ENCODE measurements around the gene HES5.

HES5 gene

DNA sequence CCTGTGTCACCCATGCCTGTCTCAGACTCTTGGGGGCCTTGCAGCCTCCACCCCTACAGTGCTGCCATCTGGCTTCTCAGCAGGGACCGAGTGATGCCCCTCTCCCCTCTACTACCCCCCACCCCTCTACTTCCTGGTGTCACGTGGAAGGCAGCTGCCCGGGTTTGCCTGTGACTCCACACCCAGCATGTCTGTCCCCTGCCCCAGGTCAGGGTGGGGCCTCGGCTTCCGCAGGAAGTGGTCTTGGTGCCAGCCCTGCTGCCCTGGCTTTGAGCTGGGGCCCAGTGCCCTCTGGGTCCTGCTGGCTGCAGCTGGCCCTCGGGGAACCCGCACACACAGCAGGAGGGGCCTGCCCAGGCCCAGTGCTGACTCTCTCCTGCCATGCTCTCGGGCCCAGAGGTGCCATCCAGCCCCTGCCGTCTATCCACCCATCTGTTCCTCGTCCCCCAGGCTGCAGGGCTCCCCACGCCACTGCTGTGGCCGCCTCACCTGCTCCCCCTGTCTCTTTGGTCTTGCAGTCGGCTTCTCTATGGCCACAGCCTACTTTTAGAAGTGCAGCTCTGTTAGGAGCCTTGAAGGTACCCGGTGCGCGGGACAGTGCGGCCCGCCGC lies 30.0 kb downstream of the HES5 start:
- no peak for DNase-seq (ENCODE audit: low read depth in 2 of 2)

DNA sequence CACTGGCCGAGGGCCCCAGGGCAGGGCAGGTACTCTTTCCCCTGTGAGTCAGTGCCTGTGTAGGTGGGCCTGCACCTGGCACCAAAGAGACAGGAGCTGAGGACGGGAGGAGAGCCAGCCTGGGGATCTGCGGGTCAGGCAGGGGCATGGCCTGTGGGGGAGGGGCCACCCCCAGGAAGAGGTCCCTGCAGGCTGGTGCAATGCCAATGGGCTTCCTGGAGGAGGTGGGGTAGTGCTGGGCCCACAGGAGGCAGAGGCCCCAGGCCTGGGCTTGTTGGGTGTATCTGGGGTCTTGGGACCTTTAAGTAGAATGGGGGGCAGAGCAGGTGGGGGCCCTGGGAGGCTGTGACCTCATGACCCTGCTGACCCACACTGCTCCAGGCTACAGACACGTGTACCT lies 30.8 kb downstream of the HES5 start:
- DNase-seq (ENCODE audit: low read depth in 2 of 2): no peak

DNA sequence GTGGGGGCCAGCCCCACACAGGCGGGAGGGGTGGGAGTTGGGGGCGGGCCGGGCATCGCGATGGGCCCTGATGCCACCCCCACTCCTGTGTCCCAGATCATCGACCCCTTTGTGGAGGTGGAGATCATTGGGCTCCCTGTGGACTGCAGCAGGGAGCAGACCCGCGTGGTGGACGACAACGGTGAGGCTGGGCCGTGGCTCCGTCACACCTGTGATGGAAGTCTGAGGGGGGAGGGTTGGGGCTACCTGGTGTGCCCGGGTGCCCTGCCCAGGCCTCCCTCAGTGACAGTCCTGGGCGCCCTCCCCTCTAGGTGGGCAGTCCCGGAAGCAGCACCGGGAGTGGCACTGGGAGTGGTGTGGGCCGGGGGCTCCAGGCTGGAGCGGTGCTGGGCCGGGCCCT lies 31.4 kb downstream of the HES5 start:
- DNase-seq (ENCODE audit: low read depth in 2 of 2): no peak

GRCh38 chr1:2497891-2498290 lies 32.2 kb downstream of the HES5 start:
- DNase-seq (ENCODE audit: low read depth in 2 of 2): no peak

GRCh38 chr1:2496746-2497145 lies 33.3 kb downstream of the HES5 start:
- no peak for DNase-seq (ENCODE audit: low read depth in 2 of 2)

- DNase-seq (ENCODE audit: low read depth in 2 of 2): no peak
These were observed 33.9 kb downstream of the HES5 start for GRCh38 chr1:2496087-2496622.

DNA sequence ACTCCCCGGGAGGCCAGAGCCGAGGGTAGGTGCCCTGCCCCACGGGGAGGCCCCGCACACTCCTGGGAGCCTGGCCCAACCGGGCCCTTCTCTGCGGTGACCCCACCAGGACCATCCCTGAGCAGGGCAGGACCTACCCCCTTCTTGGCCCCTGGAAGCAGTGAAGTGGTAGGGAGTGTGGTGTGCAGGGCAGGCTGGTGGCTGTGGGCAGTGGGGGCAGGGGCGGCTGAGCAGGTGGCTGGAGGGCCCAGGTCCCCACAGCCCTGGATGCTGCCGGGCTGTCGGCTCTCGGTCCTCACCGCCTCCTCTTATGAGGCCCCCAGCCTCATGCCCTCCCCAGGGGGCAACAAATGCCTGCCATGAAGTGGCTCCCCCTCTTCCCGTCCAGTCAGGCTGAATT lies 34.5 kb downstream of the HES5 start:
- DNase-seq (ENCODE audit: low read depth in 2 of 2): no peak

GRCh38 chr1:2495026-2495425 lies 35.0 kb downstream of the HES5 start:
- DNase-seq (ENCODE audit: low read depth in 2 of 2): no peak

GRCh38 chr1:2494323-2494693 lies 35.8 kb downstream of the HES5 start:
- no peak for DNase-seq (ENCODE audit: low read depth in 2 of 2)

- no peak for DNase-seq (ENCODE audit: low read depth in 2 of 2)
These were observed 36.3 kb downstream of the HES5 start for GRCh38 chr1:2493691-2494322.

GRCh38 chr1:2493218-2493617 lies 36.8 kb downstream of the HES5 start:
- DNase-seq (ENCODE audit: low read depth in 2 of 2): no peak

GRCh38 chr1:2492091-2492490 lies 38.0 kb downstream of the HES5 start:
- no peak for DNase-seq (ENCODE audit: low read depth in 2 of 2)

DNA sequence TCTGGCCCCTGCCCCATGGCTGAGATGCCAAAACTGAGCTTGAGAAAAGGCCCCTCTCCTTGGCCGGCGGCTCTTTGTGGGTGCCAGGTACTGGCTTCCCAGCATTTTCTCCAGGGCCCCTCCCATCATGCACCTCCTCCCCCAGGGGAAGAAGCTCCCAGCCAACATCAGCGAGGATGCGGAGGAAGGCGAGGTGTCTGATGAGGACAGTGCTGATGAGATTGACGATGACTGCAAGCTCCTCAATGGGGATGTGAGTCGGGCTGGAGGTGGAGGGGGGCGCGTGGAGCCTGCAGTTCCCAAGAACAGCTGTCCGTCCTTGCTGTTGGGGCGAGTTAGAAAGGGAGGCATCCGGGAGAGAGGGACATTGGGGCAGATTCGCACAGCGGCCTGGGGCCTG lies 40.4 kb downstream of the HES5 start:
- DNase-seq (ENCODE audit: low read depth in 2 of 2): no peak

DNA sequence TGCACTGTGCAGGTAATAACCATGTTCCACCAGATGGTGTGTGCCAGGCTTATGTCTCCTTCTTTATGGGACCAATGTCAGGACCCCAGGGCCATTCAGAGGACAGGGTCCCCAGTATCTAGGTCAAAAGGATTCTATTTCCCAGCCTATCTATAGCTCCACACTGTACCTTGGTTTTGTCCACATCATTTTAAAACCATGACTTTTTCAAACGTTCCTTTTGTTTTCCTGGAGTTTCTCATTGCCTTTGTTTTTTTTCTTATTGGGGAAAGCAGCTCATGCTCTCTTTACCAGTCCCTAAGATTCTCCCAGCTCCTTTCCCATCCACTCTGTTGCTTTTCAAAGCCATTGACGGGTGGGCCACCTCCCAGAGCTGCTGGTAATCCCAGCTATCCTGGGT lies 41.4 kb downstream of the HES5 start:
- no peak for DNase-seq (ENCODE audit: low read depth in 2 of 2)

DNA sequence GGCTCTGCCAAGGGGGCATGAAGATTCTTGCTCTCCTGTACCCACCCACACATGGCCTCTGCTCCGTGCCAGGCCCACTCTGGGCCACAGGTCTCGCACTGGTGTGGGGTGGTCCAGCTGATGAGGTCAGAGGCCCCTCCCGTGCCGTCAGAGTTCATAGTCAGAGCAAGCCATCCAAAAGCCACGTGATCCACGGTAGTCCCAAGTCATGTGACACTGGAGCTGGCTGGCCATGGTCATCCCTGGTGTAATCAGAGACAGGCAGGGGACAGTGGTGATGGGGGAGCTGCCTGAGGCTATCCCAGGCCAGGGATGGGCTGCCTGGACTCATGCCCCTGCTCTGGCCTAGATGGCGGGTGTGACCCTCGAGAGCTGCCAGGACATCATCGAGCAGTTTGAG lies 43.5 kb downstream of the HES5 start:
- DNase-seq (ENCODE audit: low read depth in 2 of 2): no peak

DNA sequence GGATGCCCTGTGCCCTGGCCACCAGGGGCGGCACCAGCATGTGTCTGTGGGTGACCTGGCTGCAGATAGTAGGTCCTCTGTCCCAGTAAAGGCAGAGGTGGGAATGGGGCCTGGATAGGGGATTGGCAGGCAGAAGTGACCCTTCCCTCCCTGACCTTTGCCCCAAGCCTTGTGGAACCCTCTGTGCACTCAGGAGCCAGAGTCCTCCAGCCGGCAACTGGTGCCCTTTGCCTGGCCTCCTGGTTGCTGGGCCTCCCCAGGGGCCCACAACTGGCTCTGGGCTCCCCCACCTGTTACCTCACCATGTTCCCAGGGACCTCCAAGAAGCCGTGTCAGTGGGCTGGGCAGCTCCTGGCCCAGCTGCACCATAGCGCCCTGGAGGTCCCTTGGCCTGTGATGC lies 44.0 kb downstream of the HES5 start:
- DNase-seq (ENCODE audit: low read depth in 2 of 2): no peak

GRCh38 chr1:2483970-2484369 lies 46.1 kb downstream of the HES5 start:
- no peak for DNase-seq (ENCODE audit: low read depth in 2 of 2)

DNA sequence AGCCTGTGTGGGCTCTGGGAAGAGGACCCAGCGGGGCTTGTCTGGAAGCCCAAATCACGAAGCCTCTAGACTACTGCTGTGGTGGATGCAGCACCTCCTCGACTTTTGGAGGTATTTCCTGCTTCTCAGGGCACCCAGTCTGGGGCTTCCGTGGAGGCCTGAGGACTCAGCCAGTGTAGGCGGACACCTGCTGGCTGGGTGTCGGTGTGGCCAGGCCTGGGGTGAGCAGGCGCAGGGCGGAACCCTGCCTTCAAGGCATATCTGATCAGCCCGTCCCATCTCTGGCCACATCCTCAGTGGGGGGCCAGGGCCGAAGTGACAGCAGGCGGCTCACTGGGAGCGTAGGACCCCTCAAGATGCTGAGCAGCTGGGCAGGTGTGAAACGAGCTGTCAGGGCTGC lies 47.0 kb downstream of the HES5 start:
- no peak for DNase-seq (ENCODE audit: low read depth in 2 of 2)

- DNase-seq (ENCODE audit: low read depth in 2 of 2): no peak
These were observed 47.5 kb downstream of the HES5 start for GRCh38 chr1:2482588-2482987.

GRCh38 chr1:2481885-2482284 lies 48.2 kb downstream of the HES5 start:
- no peak for DNase-seq (ENCODE audit: low read depth in 2 of 2)

GRCh38 chr1:2480986-2481364 lies 49.1 kb downstream of the HES5 start:
- DNase-seq (ENCODE audit: low read depth in 2 of 2): no peak

DNA sequence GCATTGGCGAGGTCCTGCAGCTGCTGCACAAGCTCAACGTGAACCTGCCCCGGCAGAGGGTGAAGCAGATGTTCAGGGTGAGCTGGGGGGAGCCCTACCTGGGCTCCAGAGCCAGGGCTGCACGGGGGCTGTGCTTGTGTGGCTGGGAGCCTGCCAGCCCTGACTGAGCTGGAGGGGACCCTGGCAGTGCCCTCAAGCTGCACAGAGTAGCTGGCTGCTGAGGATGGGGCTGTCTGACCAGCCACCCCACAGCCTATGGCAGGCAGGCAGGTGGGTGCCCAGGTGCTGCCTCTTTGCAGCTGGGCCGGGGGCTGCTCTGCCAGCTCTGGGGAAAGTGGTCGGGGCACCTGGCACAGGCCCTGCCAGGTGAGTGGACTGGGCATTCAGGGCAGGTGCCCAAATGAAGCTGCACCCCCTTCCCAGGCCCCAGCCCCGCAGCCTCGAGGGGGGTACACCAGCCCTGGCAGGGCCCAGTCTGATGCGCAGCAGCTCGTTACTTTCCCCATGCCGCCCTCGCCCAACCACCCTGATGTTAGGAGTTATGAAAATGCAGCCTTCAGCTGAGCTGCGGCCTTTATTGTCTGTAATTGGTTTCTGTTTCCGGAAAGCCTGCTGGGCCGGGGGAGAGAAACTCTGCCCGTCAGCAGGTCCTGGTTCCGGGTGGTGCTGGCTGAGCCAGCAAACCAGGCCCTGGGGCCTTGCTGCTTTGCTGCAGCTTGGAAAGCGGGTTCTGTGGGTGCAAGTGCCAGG lies 49.7 kb downstream of the HES5 start:
- DNase-seq (ENCODE audit: low read depth in 2 of 2): no peak

DNA sequence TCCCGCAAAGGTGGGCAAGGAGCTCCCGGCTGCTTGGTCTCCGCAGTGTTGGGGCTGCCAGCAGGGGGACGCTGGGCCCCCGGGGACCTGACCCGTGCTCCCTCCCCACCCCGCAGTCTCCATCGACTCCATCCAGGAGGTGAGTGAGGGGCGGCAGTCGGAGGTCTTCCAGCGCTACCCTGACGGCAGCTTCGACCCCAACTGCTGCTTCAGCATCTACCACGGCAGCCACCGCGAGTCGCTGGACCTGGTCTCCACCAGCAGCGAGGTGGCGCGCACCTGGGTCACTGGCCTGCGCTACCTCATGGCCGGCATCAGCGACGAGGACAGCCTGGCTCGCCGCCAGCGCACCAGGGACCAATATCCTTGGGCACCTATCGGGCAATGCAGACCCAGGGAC lies 50.4 kb downstream of the HES5 start:
- DNase-seq (ENCODE audit: low read depth in 2 of 2): no peak
